K562 (cell line): ENCODE data around the gene FNDC4. TPM values are rescaled to one million over a fixed set of nuclear protein-coding genes. Genes with fewer than 3 reads are reported as not detected.

ENCODE experiments used
- ATAC-seq: fragments of 200-7000 bp; cut with Tn5 transposase; 3 replicates; pipeline ENCODE4 v1.9.1; 2020; ENCODE audit warnings: moderate library complexity
- BruUV-seq: library from RNA; stranded (reverse); fragments of 400-500 nt; replicated peaks from 2 replicates; lab custom pipeline; 2021; lab: Mats Ljungman, UMichigan
- CTCF ChIA-PET: fragments of 300-600 bp; formaldehyde crosslinking; extraction: SDS; loops from one replicate; lab custom pipeline; 2021; ENCODE audit warnings: low intra/inter-chr PET ratio; lab: Yijun Ruan, JAX
- POLR2A ChIA-PET: fragments of 300-600, 350-650 bp; sonication (Branson Sonifier 250); formaldehyde crosslinking; extraction: SDS; loops from one replicate; lab custom pipeline; 2021; ENCODE audit warnings: antibody characterized with exemption, inconsistent platforms; lab: Yijun Ruan, JAX
- DNase-seq, 4 experiments: peaks; one replicate each; pipeline versions ENCODE4 v3.0.0 to v3.0.0-alpha.2; 2011 to 2018; ENCODE audit warnings: low spot score in 3 of 4, mixed read lengths in 3 of 4; ENCODE audit errors: extremely low read depth in 1 of 4
- FAIRE-seq: peaks from 2 replicates; lab custom pipeline; 2011; peaks lifted over from hg19 to GRCh38; lab: Jason Lieb, UNC
- H2AFZ ChIP-seq: 2 replicates; pipeline ENCODE4 v1.6.0; 2011; ENCODE audit warnings: low read depth, low read length, control low read depth, inconsistent platforms
- H3K27ac ChIP-seq: fragments of 200-600 bp; 3 replicates; pipeline ENCODE4 v1.8.0; 2011; ENCODE audit warnings: low read depth, mild to moderate bottlenecking, control low read depth, inconsistent platforms, low read length, moderate library complexity, mixed read lengths; ENCODE audit errors: extremely low read depth
- H3K27me3 ChIP-seq, 2 experiments: fragments of 300-600 bp in 1 of 2; 2 replicates in 1 of 2; 3 replicates in 1 of 2; pipeline versions ENCODE4 v1.6.0 to v1.8.0; 2011; ENCODE audit warnings: inconsistent platforms in 2 of 2, low read length in 2 of 2, mild to moderate bottlenecking in 1 of 2, mixed read lengths in 1 of 2, moderate library complexity in 1 of 2; ENCODE audit not compliant: control insufficient read depth in 2 of 2, insufficient read depth in 2 of 2
- H3K36me3 ChIP-seq: fragments of 300-600 bp; 3 replicates; pipeline ENCODE4 v1.8.0; 2011; ENCODE audit warnings: mild to moderate bottlenecking, low read length, inconsistent platforms; ENCODE audit not compliant: control insufficient read depth, insufficient read depth
- H3K4me1 ChIP-seq, 2 experiments: fragments of 200-600 bp in 1 of 2; replicated peaks in 1 of 2; 2 replicates in 1 of 2; 3 replicates in 1 of 2; pipeline versions ENCODE4 v1.5.1 to v1.8.0; 2011; ENCODE audit warnings: inconsistent platforms in 2 of 2, low read length in 2 of 2, mild to moderate bottlenecking in 1 of 2, mixed read lengths in 1 of 2, moderate library complexity in 1 of 2; ENCODE audit not compliant: control insufficient read depth in 2 of 2, insufficient read depth in 2 of 2
- H3K4me2 ChIP-seq: 2 replicates; pipeline ENCODE4 v1.6.1; 2011; ENCODE audit warnings: low read length, control low read depth, inconsistent platforms, mixed read lengths; ENCODE audit not compliant: insufficient read depth
- H3K4me3 ChIP-seq: fragments of 200-600 bp; sonication (generic), shearing (Covaris generic); 2 replicates; pipeline ENCODE4 v1.5.1; 2016; ENCODE audit warnings: control low read depth, inconsistent platforms
- H3K79me2 ChIP-seq: fragments of 200-600 bp; 3 replicates; pipeline ENCODE4 v1.8.0; 2011; ENCODE audit warnings: low read length, inconsistent platforms; ENCODE audit not compliant: control insufficient read depth, insufficient read depth
- H3K9ac ChIP-seq, 2 experiments: 2 replicates each; pipeline versions ENCODE4 v1.6.0 to v1.6.1; 2011; ENCODE audit warnings: low read depth in 2 of 2, low read length in 2 of 2, control low read depth in 1 of 2, inconsistent platforms in 1 of 2, mild to moderate bottlenecking in 1 of 2, mixed read lengths in 1 of 2; ENCODE audit not compliant: insufficient read depth in 1 of 2
- H3K9me1 ChIP-seq: one replicate; pipeline ENCODE4 v1.6.0; 2011; ENCODE audit warnings: inconsistent platforms, mild to moderate bottlenecking, low read length, moderate library complexity; ENCODE audit not compliant: control insufficient read depth, insufficient read depth
- H3K9me3 ChIP-seq: replicated peaks from 2 replicates; pipeline ENCODE4 v1.5.1; 2011; ENCODE audit warnings: low read depth, low read length, inconsistent platforms; ENCODE audit not compliant: control insufficient read depth, insufficient read depth
- H4K20me1 ChIP-seq: replicated peaks from 2 replicates; pipeline ENCODE4 v1.6.1; 2011; ENCODE audit warnings: low read length, inconsistent platforms, mixed read lengths; ENCODE audit not compliant: control insufficient read depth, insufficient read depth
- CHAMP1 ChIP-seq: fragments of 450-650 bp; IDR thresholded peaks from 2 replicates; pipeline ENCODE4 v1.6.1; 2016; ENCODE audit warnings: mild to moderate bottlenecking
- DACH1 ChIP-seq: fragments of 450-650 bp; IDR thresholded peaks from 2 replicates; pipeline ENCODE4 v1.6.1; 2018; ENCODE audit not compliant: partially characterized antibody
- EHMT2 ChIP-seq: fragments of 450-650 bp; IDR thresholded peaks from 2 replicates; pipeline ENCODE4 v1.6.1; 2018; ENCODE audit warnings: antibody characterized with exemption
- FOXP4 ChIP-seq: sonication (generic); formaldehyde crosslinking; IDR thresholded peaks from 2 replicates; pipeline ENCODE4 v1.8.0; 2022; ENCODE audit warnings: mild to moderate bottlenecking, missing genetic modification reagents, borderline replicate concordance
- KLF1 ChIP-seq: fragments of 450-650 bp; IDR thresholded peaks from 2 replicates; pipeline ENCODE4 v1.6.1; 2016; ENCODE audit warnings: missing genetic modification characterization, missing compliant biosample characterization
- LARP7 ChIP-seq: fragments of 450-650 bp; IDR thresholded peaks from 2 replicates; pipeline ENCODE4 v1.6.1; 2016
- MBD2 ChIP-seq: sonication (generic); IDR thresholded peaks from 2 replicates; pipeline ENCODE4 v1.6.1; 2016; ENCODE audit warnings: low read depth, borderline replicate concordance
- MEF2A ChIP-seq: IDR thresholded peaks from 2 replicates; pipeline ENCODE4 v1.6.1; 2011; ENCODE audit warnings: low read depth, mild to moderate bottlenecking, low read length, moderate library complexity; ENCODE audit not compliant: control insufficient read depth
- PHF21A ChIP-seq: fragments of 450-650 bp; IDR thresholded peaks from 2 replicates; pipeline ENCODE4 v1.6.1; 2017; ENCODE audit warnings: low read depth, borderline replicate concordance
- SMARCB1 ChIP-seq: IDR thresholded peaks from 2 replicates; pipeline ENCODE4 v1.6.1; 2011; ENCODE audit warnings: improper control_type of control experiment, low read depth; ENCODE audit not compliant: insufficient read length
- SMC3 ChIP-seq: conservative IDR thresholded peaks from 2 replicates; pipeline ENCODE4 v1.6.1; 2011; ENCODE audit warnings: low read depth, low read length, improper control_type of control experiment; ENCODE audit not compliant: insufficient read depth
- SREBF2 ChIP-seq: sonication (generic); formaldehyde crosslinking; IDR thresholded peaks from 2 replicates; pipeline ENCODE4 v1.4.0; 2020; ENCODE audit warnings: mild to moderate bottlenecking, missing genetic modification reagents
- SRSF1 ChIP-seq: fragments of 200-400 bp; formaldehyde crosslinking; IDR thresholded peaks from 2 replicates; pipeline ENCODE4 v1.6.1; 2017; ENCODE audit warnings: mild to moderate bottlenecking, low read depth, low read length, moderate library complexity
- ZBTB2 ChIP-seq: fragments of 450-650 bp; IDR thresholded peaks from 2 replicates; pipeline ENCODE4 v1.6.1; 2016; ENCODE audit warnings: antibody characterized with exemption
- ZC3H11A ChIP-seq: IDR thresholded peaks from 2 replicates; pipeline ENCODE4 v1.6.1; 2012; ENCODE audit warnings: low read depth, low read length, improper control_type of control experiment
- ZNF347 ChIP-seq: fragments of 450-650 bp; formaldehyde crosslinking; IDR thresholded peaks from 2 replicates; pipeline ENCODE4 v1.4.0; 2020; ENCODE audit warnings: low read depth, mild to moderate bottlenecking, moderate library complexity
- WGBS: fragments of 100-300 bp; shearing (Covaris generic); methylation state at CpG from one replicate; pipeline ENCODE4 v1.1.6; 2016; ENCODE audit warnings: low coverage, mixed read lengths; ENCODE audit not compliant: insufficient coverage; ENCODE audit errors: missing lambda C conversion rate; 5-methylcytosine and 5-hydroxymethylcytosine counted together
- in situ Hi-C: fragments of 300-500 bp; cut with MboI; formaldehyde crosslinking; loops from 4 replicates; pipeline ENCODE4 v1.15.0; 2018; ENCODE audit warnings: inconsistent platforms, mixed read lengths
- intact Hi-C: fragments of 100-400 bp; cut with micrococcal nuclease; formaldehyde crosslinking; loops from 2 replicates; pipeline ENCODE4 v1.14.2; 2022
- polyA plus RNA-seq, 8 experiments: library from polyadenylated mRNA; depleted of rRNA in 4 of 8; stranded (reverse) in 5 of 8; unstranded in 3 of 8; fragments of >200 nt; fragmentation: Nextera tagmentation in 2 of 8; fragmentation: Illumina TruSeq in 1 of 8; extraction: Ambion mirVana in 2 of 8; extraction: Trizol in 1 of 8; gene quantifications; 2 replicates each; pipeline versions ENCODE4 v1.2.1 to v1.2.3, GENCODE V29; 2011 to 2014; ENCODE audit warnings: inconsistent platforms in 1 of 8, missing spikeins in 1 of 8
- total RNA-seq, 7 experiments: library from RNA; depleted of rRNA in 6 of 7; stranded (reverse); fragments of >200 nt in 6 of 7; fragmentation: Illumina TruSeq in 2 of 7; extraction: Trizol in 2 of 7; gene quantifications; 2 replicates each; pipeline versions ENCODE4 v1.2.1 to v1.2.3, GENCODE V29; 2011 to 2021; ENCODE audit warnings: low replicate concordance in 1 of 7

Gene FNDC4
- total and polyA plus RNA-seq, 9 of the 15 experiments (the other 6 are each of a cell fraction or from before 2014, with no cell fraction given), result 0.28 to 4.9 (median 2.3) TPM

GRCh38 chr2:27451095-27451494 is 43.9 kb downstream of the FNDC4 start:
- FAIRE-seq, result peak; percentile 6
- Histone ChIP-seq H3K4me3 (no peak overlapping the region), H3K79me2 (no peaks in the 10 kb centered on the region), H3K9me3 (no peaks in the 10 kb centered on the region), H3K27ac (no peak overlapping the region), H3K9ac (no peak overlapping the region), H4K20me1 (no peaks in the 10 kb centered on the region), H3K27me3 (no peaks in the 10 kb centered on the region), H3K36me3 (peaks cover 27% of the 10 kb centered on the region; the same call in 2 of the 3 replicates), H3K4me1 (no peaks in the 10 kb centered on the region), H3K9me1 (no peaks in the 10 kb centered on the region), H3K4me2 (no peak overlapping the region), H2AFZ (no peak overlapping the region)
- no peak for ATAC-seq
- in situ Hi-C loops (no loop called here), intact Hi-C loops (no loop called here)
- DNase-seq, result no peak
- no TSS peak for BruUV-seq
- POLR2A ChIA-PET, result no interaction called here
- 100% methylated on average over 1 of the region's 1 CpG for WGBS
- CTCF ChIA-PET, result no interaction called here
- TF ChIP-seq CHAMP1 (no peak), SRSF1 (no peak), DACH1 (no peak), SMC3 (no peak), EHMT2 (no peak), ZNF347 (CRISPR knock-in tag) (no peak), SMARCB1 (no peak), ZBTB2 (no peak), MBD2 (no peak), ZC3H11A (no peak), LARP7 (no peak), PHF21A (no peak), FOXP4 (CRISPR knock-in tag) (no peak), KLF1 (tag) (no peak), MEF2A (no peak), SREBF2 (no peak)
